Body of pancreas (tissue), 4 donors: ENCODE results near the gene POLA2. TPM values are rescaled to one million over a fixed set of nuclear protein-coding genes. Genes with fewer than 3 reads are reported as not detected.

Source experiments
- ATAC-seq: fragments of 150-250 bp; one replicate; pipeline ENCODE4 v1.9.1; 2016
- DNase-seq, 4 donors: peaks; one replicate each; pipeline ENCODE4 v3.0.0-alpha.2; 2019
- H3K27ac ChIP-seq, 4 donors: fragments of 200-600 bp; sonication (generic); 1 replicate in 3 of 4; 2 replicates in 1 of 4; pipeline versions ENCODE4 v1.5.1 to v1.6.1; 2016 to 2019; ENCODE audit warnings: mild to moderate bottlenecking in 1 of 4, mixed read lengths in 1 of 4, moderate library complexity in 1 of 4
- H3K27me3 ChIP-seq, 2 donors: fragments of 200-600 bp; sonication (generic); one replicate each; pipeline ENCODE4 v1.6.0; 2016; ENCODE audit warnings: mild to moderate bottlenecking in 1 of 2
- H3K36me3 ChIP-seq, 2 donors: fragments of 200-600 bp; sonication (generic); replicated peaks in 1 of 2; 2 replicates each; pipeline ENCODE4 v1.5.1; 2016; ENCODE audit warnings: low read depth in 2 of 2; ENCODE audit not compliant: insufficient read depth in 1 of 2
- H3K4me1 ChIP-seq: fragments of 200-600 bp; sonication (generic); one replicate; pipeline ENCODE4 v1.6.0; 2016
- H3K4me3 ChIP-seq, 2 donors: fragments of 200-600 bp; sonication (generic); 1 replicate in 1 of 2; 2 replicates in 1 of 2; pipeline ENCODE4 v1.5.1; 2016 to 2019
- H3K9me3 ChIP-seq, 3 donors: fragments of 200-600 bp; sonication (generic); 1 replicate in 2 of 3; 2 replicates in 1 of 3; pipeline ENCODE4 v1.5.1; 2016
- POLR2A ChIP-seq, 3 donors: fragments of 450-650 bp; IDR thresholded peaks; one replicate each; pipeline ENCODE4 v1.6.1; 2016; ENCODE audit warnings: antibody characterized with exemption in 3 of 3, mild to moderate bottlenecking in 2 of 3
- whole genome bisulfite sequencing, 2 donors: methylation state at CpG; one replicate each; pipeline ENCODE4 v1.1.5; 2017; 5-methylcytosine and 5-hydroxymethylcytosine counted together
- intact Hi-C: fragments of 100-400 bp; cut with DNase I; formaldehyde crosslinking; loops from one replicate; pipeline ENCODE4 v1.15.1; 2023
- total RNA-seq, 2 donors: library from RNA; depleted of rRNA; stranded (reverse); fragments of >200 nt; gene quantifications; one replicate each; pipeline ENCODE4 v1.1.0, GENCODE V29; 2016
- TF ChIP-seq, protein P1 (sequence below), 7 experiments: fragments of 450-650 bp in 4 of 7; fragments of 200-600 bp in 3 of 7; sonication (generic) in 3 of 7; IDR thresholded peaks; one replicate each; pipeline ENCODE4 v1.5.1; 2016 to 2019; ENCODE audit warnings: antibody characterized with exemption in 7 of 7

POLA2 gene
- total RNA-seq, 2 donors from 2014 or later, result 7.3 to 19.1 TPM

DNA sequence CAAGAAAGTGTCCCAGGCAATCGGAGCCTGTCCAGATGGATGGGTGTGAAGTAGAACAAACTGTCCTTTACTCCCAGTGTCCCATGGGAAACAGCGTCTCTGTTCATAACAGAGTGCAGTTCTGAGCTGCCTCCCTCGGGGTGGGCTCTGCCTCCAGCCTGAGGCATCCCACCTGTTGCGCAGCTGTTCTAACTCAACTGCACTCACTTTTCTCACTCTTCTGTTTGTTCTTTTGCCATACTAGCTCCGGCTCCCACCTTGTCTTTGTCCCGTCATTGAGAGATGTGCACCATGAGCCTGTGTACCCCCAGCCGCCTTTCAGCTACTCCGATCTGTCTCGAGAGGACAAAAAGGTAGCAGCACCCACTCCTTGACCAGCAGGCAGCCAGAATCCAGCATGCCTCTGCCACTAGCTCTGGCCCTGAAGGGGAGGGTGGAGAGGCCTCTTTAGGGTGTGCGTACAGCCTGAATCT, 32.2 kb downstream of the POLA2 start:
- ATAC-seq (no peak), DNase-seq (peak in 2 of 4 donors; percentile 36 to 47)
- no peak overlapping the region for H3K27ac ChIP-seq
- H3K36me3 ChIP-seq, result peaks cover 0 to 9% of the 10 kb centered on the region in 2 donors
- no peaks in the 10 kb centered on the region for H3K9me3 ChIP-seq
- intact Hi-C loops, result no loop called here
- H3K4me3 ChIP-seq, result no peak overlapping the region
- no peaks in the 10 kb centered on the region for H3K27me3 ChIP-seq
- TF ChIP-seq, protein P1, sequence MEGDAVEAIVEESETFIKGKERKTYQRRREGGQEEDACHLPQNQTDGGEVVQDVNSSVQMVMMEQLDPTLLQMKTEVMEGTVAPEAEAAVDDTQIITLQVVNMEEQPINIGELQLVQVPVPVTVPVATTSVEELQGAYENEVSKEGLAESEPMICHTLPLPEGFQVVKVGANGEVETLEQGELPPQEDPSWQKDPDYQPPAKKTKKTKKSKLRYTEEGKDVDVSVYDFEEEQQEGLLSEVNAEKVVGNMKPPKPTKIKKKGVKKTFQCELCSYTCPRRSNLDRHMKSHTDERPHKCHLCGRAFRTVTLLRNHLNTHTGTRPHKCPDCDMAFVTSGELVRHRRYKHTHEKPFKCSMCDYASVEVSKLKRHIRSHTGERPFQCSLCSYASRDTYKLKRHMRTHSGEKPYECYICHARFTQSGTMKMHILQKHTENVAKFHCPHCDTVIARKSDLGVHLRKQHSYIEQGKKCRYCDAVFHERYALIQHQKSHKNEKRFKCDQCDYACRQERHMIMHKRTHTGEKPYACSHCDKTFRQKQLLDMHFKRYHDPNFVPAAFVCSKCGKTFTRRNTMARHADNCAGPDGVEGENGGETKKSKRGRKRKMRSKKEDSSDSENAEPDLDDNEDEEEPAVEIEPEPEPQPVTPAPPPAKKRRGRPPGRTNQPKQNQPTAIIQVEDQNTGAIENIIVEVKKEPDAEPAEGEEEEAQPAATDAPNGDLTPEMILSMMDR (IDR thresholded peaks at IDR 0.05), result no peak
- TF ChIP-seq POLR2A (IDR thresholded peaks at IDR 0.05), result no peak
- H3K4me1 ChIP-seq, result peaks cover 28% of the 10 kb centered on the region
- WGBS, 2 donors, result 79 to 92% methylated on average over 10 of the region's 10 CpGs

DNA sequence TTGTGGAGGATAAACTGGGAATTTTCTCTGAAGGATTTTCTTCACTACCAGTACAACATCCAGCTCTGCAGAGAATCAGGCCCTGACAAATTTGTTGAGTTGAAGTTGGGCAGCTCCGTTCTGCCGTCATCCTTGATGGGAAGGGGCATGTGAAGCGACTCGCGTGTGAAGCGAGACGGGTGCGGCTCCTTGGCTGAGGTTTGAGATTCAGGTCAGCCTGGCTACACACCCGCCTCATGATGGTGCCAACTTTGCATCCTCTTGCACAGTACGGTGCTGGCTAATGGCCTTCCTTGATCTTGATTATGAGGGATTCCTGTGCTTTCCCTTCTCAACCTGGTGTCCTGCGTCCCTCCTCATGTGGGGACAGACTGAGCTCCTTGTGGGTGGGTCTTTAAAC, 33.2 kb downstream of the POLA2 start:
- WGBS, 2 donors, result 93 to 95% methylated on average over 11 of the region's 11 CpGs
- Histone ChIP-seq H3K4me3 (no peak overlapping the region), H3K36me3 (peaks cover 0 to 9% of the 10 kb centered on the region in 2 donors), H3K27me3 (no peaks in the 10 kb centered on the region), H3K4me1 (peaks cover 28% of the 10 kb centered on the region), H3K9me3 (no peaks in the 10 kb centered on the region), H3K27ac (no peak overlapping the region)
- ATAC-seq (no peak), DNase-seq (no peak)
- TF ChIP-seq POLR2A (IDR thresholded peaks at IDR 0.05), result no peak
- TF ChIP-seq, protein P1 (IDR thresholded peaks at IDR 0.05), result no peak
- intact Hi-C loops, result no loop called here

DNA sequence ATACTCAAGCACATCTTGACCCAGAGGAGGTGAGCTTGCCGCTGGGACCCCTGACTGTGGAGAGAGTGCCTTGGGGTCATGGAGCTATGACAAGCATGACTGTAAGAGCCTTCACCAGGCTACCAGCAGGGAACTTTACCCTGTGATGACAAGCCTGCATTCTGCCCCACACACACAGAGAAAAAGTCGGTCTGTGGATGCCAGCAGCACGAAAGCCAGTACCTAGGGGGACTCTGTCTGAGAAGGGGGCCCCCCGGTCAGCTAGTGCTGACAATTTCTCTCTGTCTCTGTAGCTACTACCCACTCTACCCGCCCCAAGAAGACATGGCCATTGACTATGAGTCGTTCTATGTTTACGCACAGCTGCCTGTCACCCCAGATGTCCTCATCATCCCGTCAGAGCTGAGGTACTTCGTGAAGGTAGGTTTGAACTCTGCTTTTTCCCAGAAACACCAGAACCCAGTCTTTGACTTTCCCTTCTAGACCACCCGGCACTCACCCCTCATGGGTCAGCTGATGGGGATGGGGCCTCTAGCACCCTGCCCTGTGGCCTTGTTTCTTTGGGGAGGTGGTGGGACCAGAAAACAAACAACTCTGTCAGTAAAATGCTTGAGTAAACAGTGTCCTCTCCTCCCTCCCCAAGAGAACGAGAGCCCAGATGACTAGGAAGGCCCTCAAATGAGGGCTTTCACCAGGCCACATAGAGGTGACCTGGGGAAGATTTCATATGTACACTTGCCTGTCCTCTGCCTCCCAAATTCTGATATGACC, 34.0 kb downstream of the POLA2 start:
- H3K4me3 ChIP-seq, result no peak overlapping the region
- DNase-seq (no peak), ATAC-seq (no peak)
- H3K27me3 ChIP-seq, result no peaks in the 10 kb centered on the region
- peaks cover 0 to 9% of the 10 kb centered on the region in 2 donors for H3K36me3 ChIP-seq
- no peak overlapping the region for H3K27ac ChIP-seq
- intact Hi-C loops, result no loop called here
- H3K4me1 ChIP-seq, result peaks cover 21% of the 10 kb centered on the region
- TF ChIP-seq, protein P1 (IDR thresholded peaks at IDR 0.05), result no peak
- TF ChIP-seq POLR2A (IDR thresholded peaks at IDR 0.05), result no peak
- WGBS, 2 donors, result 92 to 96% methylated on average over 10 to 11 of the region's 11 CpGs
- no peaks in the 10 kb centered on the region for H3K9me3 ChIP-seq

DNA sequence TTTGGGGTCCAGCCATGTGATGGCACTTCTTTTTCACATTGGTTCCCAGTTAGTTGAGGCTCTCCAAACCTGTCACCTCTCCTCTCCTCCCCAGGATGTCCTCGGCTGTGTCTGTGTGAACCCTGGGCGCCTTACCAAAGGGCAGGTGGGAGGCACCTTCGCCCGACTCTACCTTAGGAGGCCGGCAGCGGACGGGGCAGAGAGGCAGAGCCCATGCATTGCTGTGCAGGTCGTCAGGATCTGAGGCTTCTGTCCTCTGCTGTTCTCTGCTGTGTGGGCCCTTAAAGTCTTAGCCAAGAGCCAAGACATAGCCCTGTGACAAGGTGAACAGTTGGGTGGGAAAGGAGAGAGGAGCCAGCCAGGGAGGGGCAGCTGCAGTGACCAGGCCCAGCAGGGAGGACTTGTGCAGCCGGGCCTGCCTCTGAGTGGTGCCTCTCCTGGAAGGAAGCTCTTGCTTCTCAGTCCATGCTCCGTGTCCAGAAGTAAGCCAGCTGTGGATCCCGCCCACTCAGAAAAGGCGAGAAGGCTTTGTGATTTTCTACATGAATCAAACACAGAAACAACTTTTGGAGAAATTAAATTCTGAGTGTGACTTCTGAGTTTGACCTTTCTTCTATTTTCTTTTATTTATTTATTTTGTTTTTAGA, 35.4 kb downstream of the POLA2 start:
- WGBS, 2 donors, result 77 to 93% methylated on average over 7 to 12 of the region's 12 CpGs
- no peak for ATAC-seq
- no peak overlapping the region for H3K27ac ChIP-seq
- peaks cover 9% of the 10 kb centered on the region for H3K4me1 ChIP-seq
- H3K9me3 ChIP-seq, result no peaks in the 10 kb centered on the region
- no peaks in the 10 kb centered on the region for H3K27me3 ChIP-seq
- intact Hi-C loops, result no loop called here
- no peak for DNase-seq
- TF ChIP-seq, protein P1 (IDR thresholded peaks at IDR 0.05), result no peak
- no peak for TF ChIP-seq POLR2A (IDR thresholded peaks at IDR 0.05)
- peaks cover 0 to 9% of the 10 kb centered on the region in 2 donors for H3K36me3 ChIP-seq
- no peak overlapping the region for H3K4me3 ChIP-seq
